SK-N-SH (cell line): ENCODE results near the gene CHAC2. TPM values are rescaled to one million over a fixed set of nuclear protein-coding genes. Genes with fewer than 3 reads are reported as not detected.

ENCODE experiments used
- CTCF ChIA-PET: fragments of 300-600, 350-600 bp; formaldehyde crosslinking; extraction: SDS; loops from one replicate; lab custom pipeline; 2021; lab: Yijun Ruan, JAX
- POLR2A ChIA-PET: fragments of 350-600 bp; sonication (Branson Sonifier 250); formaldehyde crosslinking; extraction: SDS; loops from one replicate; lab custom pipeline; 2020; ENCODE audit warnings: antibody characterized with exemption, inconsistent platforms; lab: Yijun Ruan, JAX
- DNase-seq: peaks from one replicate; pipeline ENCODE4 v3.0.0; 2012
- H2AFZ ChIP-seq: fragments of 200-600 bp; sonication (generic); 2 replicates; pipeline ENCODE4 v1.8.1; 2016; ENCODE audit warnings: antibody characterized with exemption, mild to moderate bottlenecking, low read depth
- H3F3A ChIP-seq: fragments of 200-600 bp; sonication (generic); replicated peaks from 2 replicates; pipeline ENCODE3; 2016; ENCODE audit warnings: antibody characterized with exemption, mild to moderate bottlenecking; ENCODE audit not compliant: insufficient read depth
- H3K27ac ChIP-seq, 2 experiments: fragments of 200-500 bp in 1 of 2; fragments of 200-600 bp in 1 of 2; sonication (Bioruptor generic) in 1 of 2; sonication (generic), shearing (Covaris generic) in 1 of 2; 2 replicates each; pipeline versions ENCODE4 v1.5.1 to v1.6.1; 2014 to 2016; ENCODE audit warnings: low read depth in 2 of 2, inconsistent platforms in 1 of 2, low read length in 1 of 2, mild to moderate bottlenecking in 1 of 2, mixed read lengths in 1 of 2
- H3K27me3 ChIP-seq: fragments of 200-600 bp; sonication (generic), shearing (Covaris generic); 2 replicates; pipeline ENCODE4 v1.6.1; 2016; ENCODE audit warnings: mixed run types; ENCODE audit not compliant: insufficient read depth
- H3K36me3 ChIP-seq, 2 experiments: fragments of 200-500 bp in 1 of 2; fragments of 200-600 bp in 1 of 2; sonication (Bioruptor generic) in 1 of 2; sonication (generic) in 1 of 2; replicated peaks in 1 of 2; 2 replicates each; pipeline versions ENCODE3 to v1.5.1; 2014 to 2016; ENCODE audit warnings: low read length in 1 of 2, mild to moderate bottlenecking in 1 of 2; ENCODE audit not compliant: insufficient read depth in 2 of 2, control insufficient read depth in 1 of 2
- H3K4me1 ChIP-seq, 2 experiments: fragments of 200-500 bp in 1 of 2; fragments of 200-600 bp in 1 of 2; sonication (Bioruptor generic) in 1 of 2; sonication (generic), shearing (Covaris generic) in 1 of 2; 2 replicates each; pipeline versions ENCODE4 v1.5.1 to v1.6.1; 2014 to 2016; ENCODE audit warnings: low read depth in 1 of 2, low read length in 1 of 2, mixed run types in 1 of 2; ENCODE audit not compliant: insufficient read depth in 2 of 2, control insufficient read depth in 1 of 2
- H3K4me2 ChIP-seq: fragments of 200-600 bp; sonication (generic), shearing (Covaris generic); 2 replicates; pipeline ENCODE4 v1.6.1; 2017; ENCODE audit warnings: mixed run types
- H3K4me3 ChIP-seq, 2 experiments: fragments of 200-500 bp in 1 of 2; fragments of 200-600 bp in 1 of 2; sonication (Bioruptor generic) in 1 of 2; sonication (generic), shearing (Covaris generic) in 1 of 2; 2 replicates each; pipeline versions ENCODE4 v1.5.1 to v1.8.1; 2014 to 2016; ENCODE audit warnings: low read depth in 2 of 2, inconsistent platforms in 1 of 2, low read length in 1 of 2, mild to moderate bottlenecking in 1 of 2, mixed read lengths in 1 of 2, moderate library complexity in 1 of 2
- H3K79me2 ChIP-seq: fragments of 200-600 bp; sonication (generic); 2 replicates; pipeline ENCODE4 v1.8.1; 2017; ENCODE audit warnings: mild to moderate bottlenecking; ENCODE audit not compliant: insufficient read depth
- H3K9ac ChIP-seq: fragments of 200-600 bp; sonication (generic); 2 replicates; pipeline ENCODE4 v1.6.1; 2017; ENCODE audit warnings: mixed run types
- H3K9me2 ChIP-seq: fragments of 200-600 bp; sonication (generic); 2 replicates; pipeline ENCODE4 v1.6.1; 2017; ENCODE audit warnings: mixed run types
- H3K9me3 ChIP-seq: fragments of 200-600 bp; sonication (generic); 2 replicates; pipeline ENCODE4 v1.6.1; 2017; ENCODE audit warnings: mixed run types, mild to moderate bottlenecking, moderate library complexity
- H4K20me1 ChIP-seq: fragments of 200-600 bp; sonication (generic); 2 replicates; pipeline ENCODE4 v1.6.1; 2017; ENCODE audit warnings: mild to moderate bottlenecking, mixed run types; ENCODE audit not compliant: insufficient read depth
- CHD2 ChIP-seq: fragments of 150-350 bp; IDR thresholded peaks from 2 replicates; pipeline ENCODE4 v1.6.1; 2018; ENCODE audit warnings: low read length; ENCODE audit not compliant: partially characterized antibody
- CTCF ChIP-seq: fragments of 200-600 bp; sonication (generic); IDR thresholded peaks from 2 replicates; pipeline ENCODE4 v1.6.1; 2017; ENCODE audit warnings: antibody characterized with exemption, mild to moderate bottlenecking, moderate library complexity
- EP300 ChIP-seq, 2 experiments: IDR thresholded peaks; 2 replicates each; pipeline versions ENCODE4 v1.4.0 to v1.6.1; 2012; ENCODE audit warnings: borderline replicate concordance in 1 of 2, low read depth in 1 of 2, low read length in 1 of 2
- EZH2phosphoT487 ChIP-seq: fragments of 200-600 bp; sonication (generic); IDR thresholded peaks from 2 replicates; pipeline ENCODE4 v1.6.1; 2017; ENCODE audit warnings: low read depth, mixed run types, mild to moderate bottlenecking, antibody characterized with exemption, moderate library complexity, borderline replicate concordance
- FOSL2 ChIP-seq: IDR thresholded peaks from 2 replicates; pipeline ENCODE4 v1.4.0; 2012; ENCODE audit warnings: low read depth, mild to moderate bottlenecking, moderate library complexity, borderline replicate concordance
- FOXJ3 ChIP-seq: sonication (generic); formaldehyde crosslinking; IDR thresholded peaks from 2 replicates; pipeline ENCODE4 v1.5.1; 2020; ENCODE audit warnings: mild to moderate bottlenecking, missing genetic modification reagents
- GATA2 ChIP-seq: sonication (generic); formaldehyde crosslinking; IDR thresholded peaks from 2 replicates; pipeline ENCODE4 v1.5.0; 2020; ENCODE audit warnings: mild to moderate bottlenecking, missing genetic modification reagents
- MXI1 ChIP-seq: IDR thresholded peaks from 2 replicates; pipeline ENCODE4 v1.6.1; 2012; ENCODE audit warnings: mild to moderate bottlenecking, low read depth, low read length, improper control_type of control experiment
- NFIC ChIP-seq: IDR thresholded peaks from 2 replicates; pipeline ENCODE4 v1.4.0; 2012; ENCODE audit warnings: borderline replicate concordance
- RFX5 ChIP-seq: IDR thresholded peaks from 2 replicates; pipeline ENCODE4 v1.6.1; 2012; ENCODE audit warnings: mild to moderate bottlenecking, improper control_type of control experiment, low read length
- RXRA ChIP-seq: IDR thresholded peaks from 2 replicates; pipeline ENCODE4 v1.4.0; 2012; ENCODE audit warnings: low read depth, mild to moderate bottlenecking, borderline replicate concordance
- SIN3A ChIP-seq: IDR thresholded peaks from 2 replicates; pipeline ENCODE4 v1.6.1; 2012; ENCODE audit warnings: low read depth, mild to moderate bottlenecking, low read length, moderate library complexity, borderline replicate concordance
- SMC3 ChIP-seq: IDR thresholded peaks from 2 replicates; pipeline ENCODE4 v1.6.1; 2012; ENCODE audit warnings: low read depth, low read length, improper control_type of control experiment
- TAF1 ChIP-seq: IDR thresholded peaks from 2 replicates; pipeline ENCODE4 v1.6.1; 2012; ENCODE audit warnings: low read depth, mild to moderate bottlenecking, low read length, moderate library complexity, borderline replicate concordance
- TEAD4 ChIP-seq: IDR thresholded peaks from 2 replicates; pipeline ENCODE4 v1.4.0; 2012; ENCODE audit warnings: mild to moderate bottlenecking, borderline replicate concordance; ENCODE audit not compliant: insufficient read depth
- USF1 ChIP-seq: IDR thresholded peaks from 2 replicates; pipeline ENCODE4 v1.4.0; 2012; ENCODE audit warnings: low read depth, borderline replicate concordance
- YY1 ChIP-seq: IDR thresholded peaks from 2 replicates; pipeline ENCODE4 v1.4.0; 2012; ENCODE audit warnings: low read depth, mild to moderate bottlenecking
- whole genome bisulfite sequencing: methylation state at CpG from one replicate; pipeline ENCODE4 v1.1.6; 2017; ENCODE audit warnings: low lambda C conversion rate; 5-methylcytosine and 5-hydroxymethylcytosine counted together
- polyA plus RNA-seq, 3 experiments: library from polyadenylated mRNA; depleted of rRNA; stranded (reverse); fragments of >200 nt; gene quantifications; 2 replicates each; pipeline ENCODE4 v1.2.3, GENCODE V29; 2012
- TF ChIP-seq, protein P1 (sequence below): IDR thresholded peaks from 2 replicates; pipeline ENCODE4 v1.6.1; 2012; ENCODE audit warnings: mild to moderate bottlenecking, low read depth, low read length, moderate library complexity
- TF ChIP-seq, protein P2 (sequence below): IDR thresholded peaks from 2 replicates; pipeline ENCODE4 v1.4.0; 2012; ENCODE audit warnings: low read depth, borderline replicate concordance

CHAC2 gene
- polyA plus RNA-seq, 1 of the 3 experiments (the other 2 are of a cell fraction): 2.1 TPM

- no peaks in the 10 kb centered on the region for H3K9me3 ChIP-seq
- H2AFZ ChIP-seq: no peak overlapping the region
- no peaks in the 10 kb centered on the region for H4K20me1 ChIP-seq
- 95% methylated on average over 5 of the region's 5 CpGs for WGBS
- POLR2A ChIA-PET: no interaction called here
- H3K27me3 ChIP-seq: no peaks in the 10 kb centered on the region
- DNase-seq: no peak
- no peak overlapping the region for H3K27ac ChIP-seq
- no peak overlapping the region for H3K9ac ChIP-seq
- H3K9me2 ChIP-seq: no peaks in the 10 kb centered on the region
- H3K4me3 ChIP-seq: no peak overlapping the region
- no peak overlapping the region for H3K4me2 ChIP-seq
- no peaks in the 10 kb centered on the region for H3F3A ChIP-seq
- H3K79me2 ChIP-seq: peaks cover 4% of the 10 kb centered on the region
- CTCF ChIA-PET: interaction anchor here (0.6 kb wide), 1 partner anchor 930 kb away, joined by 3 read pairs; no protein-coding TSS in a partner anchor
- H3K36me3 ChIP-seq: peaks cover 12 to 23% of the 10 kb centered on the region in 2 experiments
- TF ChIP-seq RXRA (no peak), FOXJ3 (CRISPR knock-in tag) (no peak), TEAD4 (no peak), SMC3 (no peak), SIN3A (no peak), CHD2 (no peak), EP300 (IDR thresholded peaks at IDR 0.05; ENCODE audit: borderline replicate concordance in 1 of 2, low read depth in 1 of 2, low read length in 1 of 2) (no peak), RFX5 (no peak), TAF1 (no peak), MXI1 (no peak), GATA2 (no peak), YY1 (no peak), FOSL2 (no peak), EZH2phosphoT487 (no peak), USF1 (no peak), CTCF (no peak), NFIC (no peak)
- TF ChIP-seq, protein P1, sequence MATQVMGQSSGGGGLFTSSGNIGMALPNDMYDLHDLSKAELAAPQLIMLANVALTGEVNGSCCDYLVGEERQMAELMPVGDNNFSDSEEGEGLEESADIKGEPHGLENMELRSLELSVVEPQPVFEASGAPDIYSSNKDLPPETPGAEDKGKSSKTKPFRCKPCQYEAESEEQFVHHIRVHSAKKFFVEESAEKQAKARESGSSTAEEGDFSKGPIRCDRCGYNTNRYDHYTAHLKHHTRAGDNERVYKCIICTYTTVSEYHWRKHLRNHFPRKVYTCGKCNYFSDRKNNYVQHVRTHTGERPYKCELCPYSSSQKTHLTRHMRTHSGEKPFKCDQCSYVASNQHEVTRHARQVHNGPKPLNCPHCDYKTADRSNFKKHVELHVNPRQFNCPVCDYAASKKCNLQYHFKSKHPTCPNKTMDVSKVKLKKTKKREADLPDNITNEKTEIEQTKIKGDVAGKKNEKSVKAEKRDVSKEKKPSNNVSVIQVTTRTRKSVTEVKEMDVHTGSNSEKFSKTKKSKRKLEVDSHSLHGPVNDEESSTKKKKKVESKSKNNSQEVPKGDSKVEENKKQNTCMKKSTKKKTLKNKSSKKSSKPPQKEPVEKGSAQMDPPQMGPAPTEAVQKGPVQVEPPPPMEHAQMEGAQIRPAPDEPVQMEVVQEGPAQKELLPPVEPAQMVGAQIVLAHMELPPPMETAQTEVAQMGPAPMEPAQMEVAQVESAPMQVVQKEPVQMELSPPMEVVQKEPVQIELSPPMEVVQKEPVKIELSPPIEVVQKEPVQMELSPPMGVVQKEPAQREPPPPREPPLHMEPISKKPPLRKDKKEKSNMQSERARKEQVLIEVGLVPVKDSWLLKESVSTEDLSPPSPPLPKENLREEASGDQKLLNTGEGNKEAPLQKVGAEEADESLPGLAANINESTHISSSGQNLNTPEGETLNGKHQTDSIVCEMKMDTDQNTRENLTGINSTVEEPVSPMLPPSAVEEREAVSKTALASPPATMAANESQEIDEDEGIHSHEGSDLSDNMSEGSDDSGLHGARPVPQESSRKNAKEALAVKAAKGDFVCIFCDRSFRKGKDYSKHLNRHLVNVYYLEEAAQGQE: no peak
- TF ChIP-seq, protein P2, sequence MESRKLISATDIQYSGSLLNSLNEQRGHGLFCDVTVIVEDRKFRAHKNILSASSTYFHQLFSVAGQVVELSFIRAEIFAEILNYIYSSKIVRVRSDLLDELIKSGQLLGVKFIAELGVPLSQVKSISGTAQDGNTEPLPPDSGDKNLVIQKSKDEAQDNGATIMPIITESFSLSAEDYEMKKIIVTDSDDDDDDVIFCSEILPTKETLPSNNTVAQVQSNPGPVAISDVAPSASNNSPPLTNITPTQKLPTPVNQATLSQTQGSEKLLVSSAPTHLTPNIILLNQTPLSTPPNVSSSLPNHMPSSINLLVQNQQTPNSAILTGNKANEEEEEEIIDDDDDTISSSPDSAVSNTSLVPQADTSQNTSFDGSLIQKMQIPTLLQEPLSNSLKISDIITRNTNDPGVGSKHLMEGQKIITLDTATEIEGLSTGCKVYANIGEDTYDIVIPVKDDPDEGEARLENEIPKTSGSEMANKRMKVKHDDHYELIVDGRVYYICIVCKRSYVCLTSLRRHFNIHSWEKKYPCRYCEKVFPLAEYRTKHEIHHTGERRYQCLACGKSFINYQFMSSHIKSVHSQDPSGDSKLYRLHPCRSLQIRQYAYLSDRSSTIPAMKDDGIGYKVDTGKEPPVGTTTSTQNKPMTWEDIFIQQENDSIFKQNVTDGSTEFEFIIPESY: no peak
- H3K4me1 ChIP-seq: no peaks in the 10 kb centered on the region
Observed at GRCh38 chr2:53737091-53737490, 30.5 kb upstream of the CHAC2 start.
